Measurements from ENCODE around the gene ANKFN1.

- no peak for TF ChIP-seq CTCF (conservative IDR thresholded peaks at IDR 0.05; ENCODE audit: low read depth, low read length)
- no peak for TF ChIP-seq EZH2 (IDR thresholded peaks at IDR 0.05; ENCODE audit: borderline replicate concordance, low read depth, low read length, poor library complexity, severe bottlenecking)
Measured at GRCh38 chr17:56203430-56203829, 50.2 kb downstream of the ANKFN1 start.

Measured in A673 (cell line).